Activated gamma-delta T cell treated with anti-CD3 and anti-CD28 coated beads, Interleukin-2, amount 50 U/mL, for 16 hours (primary cell): ENCODE measurements around the gene PXYLP1.

Experiments
- DNase-seq: peaks from one replicate; pipeline ENCODE4 v3.0.0-alpha.2; 2020; ENCODE audit warnings: low read depth

PXYLP1 gene

GRCh38 chr3:141272906-141273662 lies 41.5 kb downstream of the PXYLP1 start:
- DNase-seq, result no peak

DNA sequence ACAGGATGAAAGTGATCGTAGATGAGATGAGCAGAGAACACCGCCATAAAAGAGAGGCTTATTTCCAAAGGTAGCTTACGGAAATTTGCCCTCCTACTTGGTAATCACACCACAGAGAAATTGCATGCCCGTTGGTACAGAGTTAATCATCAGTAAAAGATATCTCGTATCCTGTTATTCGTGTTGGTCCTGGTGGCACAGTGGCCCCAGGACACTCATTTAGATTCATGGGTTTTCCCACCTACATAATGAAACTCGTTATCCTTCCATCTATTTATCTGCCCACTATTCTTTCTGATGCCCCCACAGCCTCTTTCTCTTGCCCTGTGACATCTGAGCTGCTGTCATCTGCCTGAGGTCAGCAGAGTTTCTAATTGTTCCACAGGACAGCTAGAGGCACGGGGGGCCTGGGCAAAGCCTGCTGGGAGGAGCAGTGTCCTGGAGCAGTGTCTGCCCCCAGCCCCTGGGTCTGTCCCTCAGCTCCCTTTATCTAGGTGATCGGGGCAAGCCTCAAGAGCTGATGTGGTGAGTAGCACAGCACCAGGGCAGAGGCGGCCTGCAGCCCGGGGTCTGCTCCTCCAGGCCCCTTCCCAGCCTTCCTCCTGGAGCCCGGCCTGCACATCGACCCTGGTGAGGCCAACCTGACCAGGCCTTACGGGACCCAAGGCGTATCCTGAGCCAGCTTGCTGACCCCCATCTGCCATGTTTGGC lies 42.2 kb downstream of the PXYLP1 start:
- no peak for DNase-seq

GRCh38 chr3:141274411-141275031 lies 42.9 kb downstream of the PXYLP1 start:
- DNase-seq, result no peak

GRCh38 chr3:141275032-141275422 lies 43.4 kb downstream of the PXYLP1 start:
- no peak for DNase-seq

GRCh38 chr3:141275511-141275910 lies 43.9 kb downstream of the PXYLP1 start:
- no peak for DNase-seq

DNA sequence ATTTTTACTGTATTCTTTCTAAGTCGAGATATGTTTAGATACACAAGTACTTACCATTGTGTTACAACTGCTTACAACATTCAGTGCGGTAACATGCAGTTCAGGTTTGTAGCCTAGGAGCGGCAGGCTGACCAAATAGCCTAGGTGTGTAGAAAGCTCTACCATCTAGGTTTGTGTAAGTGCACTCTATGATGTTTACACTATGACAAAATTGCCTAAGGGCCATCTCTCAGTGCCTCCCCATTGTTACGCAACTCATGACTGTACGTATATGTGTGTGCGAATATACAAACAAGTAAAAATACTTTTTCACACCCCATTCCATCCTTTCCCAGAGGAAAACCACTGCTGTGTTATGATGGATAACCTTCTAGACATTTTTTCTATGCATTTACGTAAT lies 44.3 kb downstream of the PXYLP1 start:
- DNase-seq, result no peak

DNA sequence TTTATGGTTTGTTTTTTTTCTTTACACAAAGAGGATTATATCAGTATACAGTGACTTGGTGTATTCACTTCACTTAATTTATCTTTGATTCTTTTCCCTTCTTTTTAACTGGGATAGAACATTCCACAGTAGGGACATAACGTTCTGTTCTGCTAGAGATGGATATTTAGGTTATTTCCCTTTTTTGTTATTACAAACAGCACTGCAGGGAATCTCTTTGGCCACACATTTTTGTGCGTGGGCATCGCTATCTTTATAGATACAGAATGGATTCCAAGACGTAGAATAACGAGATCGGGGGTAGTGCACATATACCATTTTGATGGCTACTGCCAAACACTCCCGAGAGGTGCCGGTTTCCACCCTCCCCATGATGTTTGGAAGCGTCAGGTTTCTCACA lies 44.8 kb downstream of the PXYLP1 start:
- DNase-seq, result no peak

DNA sequence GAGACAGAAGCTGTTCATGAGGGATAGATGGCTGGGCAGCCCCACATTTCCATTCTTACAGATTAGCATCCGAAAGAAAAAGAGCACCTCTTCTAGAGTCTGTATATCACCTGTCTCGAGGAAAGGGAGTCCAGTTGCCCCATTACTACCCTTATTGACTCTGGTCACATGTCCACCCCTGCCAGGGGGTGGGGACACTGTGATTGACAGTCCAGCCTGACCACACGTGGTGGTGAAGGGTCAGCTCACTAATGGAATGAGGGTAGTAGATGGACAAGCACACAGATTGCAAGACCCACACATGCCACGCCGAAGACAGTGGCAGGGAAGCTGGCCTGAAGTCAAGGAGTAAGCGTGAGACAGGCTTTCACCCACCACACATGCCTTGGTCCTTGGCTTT lies 45.8 kb downstream of the PXYLP1 start:
- DNase-seq, result no peak

GRCh38 chr3:141278196-141279076 lies 46.8 kb downstream of the PXYLP1 start:
- DNase-seq, result no peak

DNA sequence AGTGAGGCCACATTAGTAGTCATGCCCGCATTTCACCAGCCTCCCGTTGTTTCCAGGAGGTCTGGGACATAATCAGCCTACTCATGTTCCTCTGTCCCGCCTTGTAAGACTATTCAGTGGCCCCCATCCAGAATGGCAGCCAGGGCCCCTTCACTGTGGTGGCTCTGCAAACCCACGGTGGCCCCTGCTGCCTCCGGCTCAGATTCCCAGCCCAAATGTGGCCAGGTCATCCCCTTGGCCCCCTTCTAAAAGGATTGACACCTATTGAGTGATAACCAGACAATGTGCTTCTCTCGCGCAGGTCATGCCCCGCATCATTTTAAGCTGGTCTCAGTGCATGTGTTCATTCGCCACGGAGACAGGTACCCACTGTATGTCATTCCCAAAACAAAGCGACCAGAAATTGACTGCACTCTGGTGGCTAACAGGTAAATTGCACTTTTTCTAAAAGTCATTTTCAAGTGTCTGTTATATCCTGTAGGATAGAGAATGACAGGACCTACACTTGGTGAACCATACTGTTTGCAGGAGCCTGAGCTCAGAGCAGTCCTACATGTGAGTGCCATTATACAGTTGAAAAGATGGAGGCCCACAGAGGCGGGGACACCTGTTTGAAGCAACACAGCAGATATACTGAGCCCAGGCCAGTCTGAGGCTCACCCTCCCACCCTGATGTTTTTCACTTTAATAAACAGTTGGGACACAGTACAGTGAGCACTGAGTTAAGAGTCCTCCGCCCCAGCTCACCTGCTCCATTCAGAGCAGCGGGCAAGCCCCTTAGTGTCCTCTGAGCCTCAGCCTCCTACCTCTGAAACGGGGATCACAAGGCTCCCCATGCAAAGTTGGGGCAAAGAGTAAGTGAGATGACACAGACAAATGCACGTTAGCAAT lies 47.7 kb downstream of the PXYLP1 start:
- no peak for DNase-seq

- no peak for DNase-seq
Measured at GRCh38 chr3:141280086-141280485, 48.5 kb downstream of the PXYLP1 start.

DNA sequence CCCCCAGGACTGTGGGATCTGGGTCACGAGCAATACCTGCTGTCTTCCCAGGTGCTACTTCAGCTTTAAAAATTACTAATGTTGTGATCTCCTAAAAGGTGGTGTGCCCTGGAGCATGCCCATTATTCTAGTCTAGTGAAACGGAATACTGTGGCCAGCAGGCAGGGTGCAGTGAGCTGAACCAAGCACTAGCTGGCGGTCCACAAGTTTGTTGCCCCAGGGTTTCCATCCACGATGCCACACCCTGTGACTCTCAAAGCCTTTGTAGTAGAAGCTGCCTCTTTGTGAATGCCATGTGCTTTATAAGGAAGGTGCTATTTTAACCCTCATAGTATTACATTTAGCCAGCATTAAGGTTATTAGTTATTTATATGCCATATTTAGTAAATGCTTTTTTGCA lies 49.1 kb downstream of the PXYLP1 start:
- DNase-seq, result no peak

DNA sequence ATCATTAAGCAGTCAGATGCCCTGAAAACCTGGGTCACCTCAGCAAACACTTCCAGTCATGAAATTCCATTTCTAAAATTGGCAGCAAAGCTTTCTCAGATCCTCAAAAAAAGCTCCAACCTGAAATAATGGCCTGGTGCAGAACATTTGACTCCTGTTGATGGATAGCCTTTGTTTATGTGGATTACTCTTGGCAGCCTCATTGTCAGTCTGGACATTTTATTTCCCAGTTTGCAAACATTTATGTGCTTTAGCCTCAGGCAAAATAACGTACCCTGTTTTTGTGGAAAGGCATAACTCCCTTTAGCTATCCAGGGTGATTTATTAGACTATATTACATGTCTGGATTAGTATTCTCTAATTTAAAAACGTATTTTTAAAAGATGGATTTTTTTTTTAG lies 53.9 kb downstream of the PXYLP1 start:
- no peak for DNase-seq

GRCh38 chr3:141286856-141287255 lies 55.2 kb downstream of the PXYLP1 start:
- no peak for DNase-seq

- DNase-seq, result no peak
Measured at GRCh38 chr3:141287326-141287725, 55.7 kb downstream of the PXYLP1 start.

GRCh38 chr3:141288336-141288990 lies 56.8 kb downstream of the PXYLP1 start:
- DNase-seq, result no peak

DNA sequence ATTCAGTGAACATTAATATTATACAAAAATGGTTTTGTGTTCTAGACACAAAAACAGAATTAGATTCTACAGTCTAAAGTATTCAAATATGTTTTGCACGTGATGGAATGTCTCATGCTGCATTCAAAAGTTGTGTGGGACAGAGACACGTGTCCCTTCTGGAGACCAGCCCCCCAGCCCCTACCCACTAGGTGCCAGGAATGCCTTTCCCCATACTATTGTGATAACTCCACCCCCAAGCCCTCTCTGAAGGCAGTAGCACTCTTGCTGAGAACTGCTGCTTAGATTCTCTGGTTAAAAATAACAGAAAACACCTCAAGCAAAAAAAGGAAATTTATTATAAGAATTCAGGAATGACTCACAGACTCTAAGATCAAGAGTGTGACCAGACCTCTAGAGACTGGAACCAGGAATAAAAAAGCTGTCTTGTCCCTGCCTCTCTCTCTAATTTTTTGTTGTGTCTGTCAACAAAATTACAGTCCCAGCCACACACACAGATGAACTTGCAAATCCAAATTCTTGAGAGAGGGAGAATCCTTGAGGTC lies 57.7 kb downstream of the PXYLP1 start:
- no peak for DNase-seq

DNA sequence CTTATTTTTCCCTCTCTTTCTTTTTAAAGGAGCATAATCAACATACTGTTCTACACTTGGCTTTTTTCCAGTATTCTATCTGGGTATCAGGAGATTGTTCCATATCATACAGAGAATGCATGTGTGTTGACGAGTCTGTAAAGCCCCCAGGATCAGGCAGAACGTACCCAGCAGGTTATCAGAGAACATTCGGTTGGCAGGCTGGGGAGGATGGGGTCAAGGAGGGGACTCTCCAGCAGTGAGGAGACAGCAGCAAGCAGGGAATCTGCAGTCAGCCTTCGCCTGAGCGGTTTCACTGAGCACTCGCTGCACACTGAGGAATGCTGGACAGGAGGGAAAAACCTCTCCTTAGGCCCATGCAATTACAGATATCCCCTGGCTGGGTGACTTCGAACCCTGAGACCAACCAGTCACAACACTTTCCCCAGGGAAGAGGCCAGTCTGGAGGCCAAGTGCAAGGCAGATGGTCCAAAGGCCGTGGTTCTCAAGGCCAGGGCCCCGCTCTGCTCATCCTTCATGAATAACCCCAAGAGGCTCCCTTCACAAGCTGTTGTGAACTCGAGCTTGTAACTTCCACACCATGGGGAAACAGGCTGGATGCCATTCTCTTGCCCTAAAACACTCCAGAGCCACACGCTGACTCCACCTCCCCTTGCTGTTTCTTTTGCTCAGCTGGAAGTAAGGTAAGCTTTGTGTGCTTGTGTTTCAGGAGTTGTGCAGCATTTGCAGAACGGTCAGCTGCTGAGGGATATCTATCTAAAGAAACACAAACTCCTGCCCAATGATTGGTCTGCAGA lies 60.1 kb downstream of the PXYLP1 start:
- DNase-seq, result no peak

DNA sequence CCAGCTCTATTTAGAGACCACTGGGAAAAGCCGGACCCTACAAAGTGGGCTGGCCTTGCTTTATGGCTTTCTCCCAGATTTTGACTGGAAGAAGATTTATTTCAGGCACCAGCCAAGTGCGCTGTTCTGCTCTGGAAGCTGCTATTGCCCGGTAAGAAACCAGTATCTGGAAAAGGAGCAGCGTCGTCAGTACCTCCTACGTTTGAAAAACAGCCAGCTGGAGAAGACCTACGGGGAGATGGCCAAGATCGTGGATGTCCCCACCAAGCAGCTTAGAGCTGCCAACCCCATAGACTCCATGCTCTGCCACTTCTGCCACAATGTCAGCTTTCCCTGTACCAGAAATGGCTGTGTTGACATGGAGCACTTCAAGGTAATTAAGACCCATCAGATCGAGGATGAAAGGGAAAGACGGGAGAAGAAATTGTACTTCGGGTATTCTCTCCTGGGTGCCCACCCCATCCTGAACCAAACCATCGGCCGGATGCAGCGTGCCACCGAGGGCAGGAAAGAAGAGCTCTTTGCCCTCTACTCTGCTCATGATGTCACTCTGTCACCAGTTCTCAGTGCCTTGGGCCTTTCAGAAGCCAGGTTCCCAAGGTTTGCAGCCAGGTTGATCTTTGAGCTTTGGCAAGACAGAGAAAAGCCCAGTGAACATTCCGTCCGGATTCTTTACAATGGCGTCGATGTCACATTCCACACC lies 60.9 kb downstream of the PXYLP1 start:
- DNase-seq, result no peak
